ENCODE data around the gene ZNRF1. TPM values are rescaled to one million over a fixed set of nuclear protein-coding genes. Genes with fewer than 3 reads are reported as not detected.

The ZNRF1 gene
- total and polyA plus RNA-seq, 2 of the 13 experiments (the other 11 are each of a cell fraction or from before 2014, with no cell fraction given) = 43.9 to 58.7 TPM

- TF ChIP-seq ARID5B (CRISPR knock-in tag; IDR thresholded peaks at IDR 0.05) (no peak), ZNF558 (CRISPR knock-in tag; IDR thresholded peaks at IDR 0.05; ENCODE audit: borderline replicate concordance) (no peak), CENPBD1 (CRISPR knock-in tag; IDR thresholded peaks at IDR 0.05; ENCODE audit: borderline replicate concordance, low read depth) (no peak; the same call in 1 of the 2 replicates), THRA (CRISPR knock-in tag; IDR thresholded peaks at IDR 0.05; ENCODE audit: borderline replicate concordance) (peak; percentile 8; the same call in 1 of the 2 replicates), SUZ12 (IDR thresholded peaks at IDR 0.05; ENCODE audit: low read depth, low read length) (no peak), RARA (CRISPR knock-in tag; IDR thresholded peaks at IDR 0.05) (0 out of 2 replicates have a peak, but pooled peaks have one; percentile 42), ZNF703 (CRISPR knock-in tag; IDR thresholded peaks at IDR 0.05; ENCODE audit: borderline replicate concordance) (no peak), NFKB2 (CRISPR knock-in tag; IDR thresholded peaks at IDR 0.05; ENCODE audit: borderline replicate concordance) (peak; percentile 24; the same call in 1 of the 2 replicates), ZNF543 (CRISPR knock-in tag; IDR thresholded peaks at IDR 0.05) (no peak; the same call in 1 of the 2 replicates), MTA3 (CRISPR knock-in tag; IDR thresholded peaks at IDR 0.05) (no peak), ZBTB46 (CRISPR knock-in tag; IDR thresholded peaks at IDR 0.05; ENCODE audit: borderline replicate concordance) (peak; percentile 94; the same call in 1 of the 2 replicates), RXRB (CRISPR knock-in tag; IDR thresholded peaks at IDR 0.05; ENCODE audit: borderline replicate concordance) (no peak), ZNF776 (CRISPR knock-in tag; IDR thresholded peaks at IDR 0.05) (no peak), SALL1 (CRISPR knock-in tag; IDR thresholded peaks at IDR 0.05) (no peak), ZNF597 (CRISPR knock-in tag; IDR thresholded peaks at IDR 0.05) (no peak), REXO4 (CRISPR knock-in tag; IDR thresholded peaks at IDR 0.05; ENCODE audit: borderline replicate concordance) (no peak), KDM3A (CRISPR knock-in tag; IDR thresholded peaks at IDR 0.05; ENCODE audit: low read depth) (0 out of 2 replicates have a peak, but pooled peaks have one; percentile 16), JUN (CRISPR knock-in tag; IDR thresholded peaks at IDR 0.05) (no peak), ZNF234 (CRISPR knock-in tag; conservative IDR thresholded peaks at IDR 0.05) (no peak), DNMT3B (CRISPR knock-in tag; conservative IDR thresholded peaks at IDR 0.05) (no peak), ZNF713 (CRISPR knock-in tag; IDR thresholded peaks at IDR 0.05) (no peak), HDAC2 (CRISPR knock-in tag; IDR thresholded peaks at IDR 0.05) (peak; percentile 5; the same call in 1 of the 2 replicates)
Measured at GRCh38 chr16:74998481-74999218, at the start of gene ZNRF1 (continued).

Data from HepG2 (cell line).